ENCODE measurements around the gene TOP3B. TPM values are rescaled to one million over a fixed set of nuclear protein-coding genes. Genes with fewer than 3 reads are reported as not detected.

Gene TOP3B
- total and polyA plus RNA-seq, 9 of the 15 experiments (the other 6 are each of a cell fraction or from before 2014, with no cell fraction given), result 3.0 to 188 (median 112) TPM

- no peak for TF ChIP-seq ID3 (CRISPR knock-in tag; IDR thresholded peaks at IDR 0.05)
- TF ChIP-seq ID3 (tag; IDR thresholded peaks at IDR 0.05), result no peak
- no peak for TF ChIP-seq ILK (tag; IDR thresholded peaks at IDR 0.05; ENCODE audit: borderline replicate concordance, low read depth)
- no peak for TF ChIP-seq POLR2G (IDR thresholded peaks at IDR 0.05; ENCODE audit: low read depth, low read length)
- no peak for TF ChIP-seq MYC (IDR thresholded peaks at IDR 0.05; ENCODE audit: low read depth, low read length)
- TF ChIP-seq MYC (CRISPR knock-in tag; IDR thresholded peaks at IDR 0.05; ENCODE audit: borderline replicate concordance, low read depth), result no peak
- no peak for TF ChIP-seq PTTG1 (tag; IDR thresholded peaks at IDR 0.05; ENCODE audit: low read depth)
- 0 out of 4 replicates have a peak, but pooled peaks of 1 of the 2 experiments have one; percentile 2 for TF ChIP-seq SIX5 (IDR thresholded peaks at IDR 0.05; ENCODE audit: borderline replicate concordance in 1 of 2, insufficient read depth in 1 of 2, low read depth in 1 of 2, low read length in 2 of 2)
- TF ChIP-seq HMG20B (CRISPR knock-in tag; IDR thresholded peaks at IDR 0.05), result no peak
- TF ChIP-seq CREBBP (IDR thresholded peaks at IDR 0.05; ENCODE audit: low read depth, low read length), result no peak
- TF ChIP-seq ZNF143 (CRISPR knock-in tag; IDR thresholded peaks at IDR 0.05), result peak; percentile 39; the same call in 1 of the 2 replicates
- no peak for TF ChIP-seq ZNF24 (IDR thresholded peaks at IDR 0.05)
- TF ChIP-seq E2F3 (CRISPR knock-in tag; IDR thresholded peaks at IDR 0.05), result no peak
- TF ChIP-seq TCFL5 (CRISPR knock-in tag; conservative IDR thresholded peaks at IDR 0.05), result no peak
- no peak for TF ChIP-seq SMARCB1 (IDR thresholded peaks at IDR 0.05; ENCODE audit: insufficient read length, low read depth)
- no peak for TF ChIP-seq ZNF311 (CRISPR knock-in tag; IDR thresholded peaks at IDR 0.05)
- no peak for TF ChIP-seq JUND (IDR thresholded peaks at IDR 0.05; ENCODE audit: borderline replicate concordance, low read depth, low read length)
- TF ChIP-seq JUND (tag; IDR thresholded peaks at IDR 0.05; ENCODE audit: borderline replicate concordance, low read depth, low read length), result no peak
- TF ChIP-seq SUPT5H (IDR thresholded peaks at IDR 0.05), result peak; percentile 56
- no peak for TF ChIP-seq ZNF398 (CRISPR knock-in tag; IDR thresholded peaks at IDR 0.05)
- no peak for TF ChIP-seq SAFB2 (IDR thresholded peaks at IDR 0.05; ENCODE audit: borderline replicate concordance, low read depth, low read length, severe bottlenecking)
- no peak for TF ChIP-seq TRIM24 (IDR thresholded peaks at IDR 0.05)
These were observed 14.8 kb downstream of the TOP3B start (continued) for GRCh38 chr22:21967693-21968271.
